K562 (cell line): ENCODE results near the gene POU2F1. TPM values are rescaled to one million over a fixed set of nuclear protein-coding genes. Genes with fewer than 3 reads are reported as not detected.

Experiments
- ATAC-seq: fragments of 200-7000 bp; cut with Tn5 transposase; 3 replicates; pipeline ENCODE4 v1.9.1; 2020; ENCODE audit warnings: moderate library complexity
- BruUV-seq: library from RNA; stranded (reverse); fragments of 400-500 nt; replicated peaks from 2 replicates; lab custom pipeline; 2021; lab: Mats Ljungman, UMichigan
- CTCF ChIA-PET: fragments of 300-600 bp; formaldehyde crosslinking; extraction: SDS; loops from one replicate; lab custom pipeline; 2021; ENCODE audit warnings: low intra/inter-chr PET ratio; lab: Yijun Ruan, JAX
- POLR2A ChIA-PET: fragments of 300-600, 350-650 bp; sonication (Branson Sonifier 250); formaldehyde crosslinking; extraction: SDS; loops from one replicate; lab custom pipeline; 2021; ENCODE audit warnings: antibody characterized with exemption, inconsistent platforms; lab: Yijun Ruan, JAX
- DNase-seq, 4 experiments: peaks; one replicate each; pipeline versions ENCODE4 v3.0.0 to v3.0.0-alpha.2; 2011 to 2018; ENCODE audit warnings: low spot score in 3 of 4, mixed read lengths in 3 of 4; ENCODE audit errors: extremely low read depth in 1 of 4
- FAIRE-seq: peaks from 2 replicates; lab custom pipeline; 2011; peaks lifted over from hg19 to GRCh38; lab: Jason Lieb, UNC
- H2AFZ ChIP-seq: 2 replicates; pipeline ENCODE4 v1.6.0; 2011; ENCODE audit warnings: low read depth, low read length, control low read depth, inconsistent platforms
- H3K27ac ChIP-seq: fragments of 200-600 bp; 3 replicates; pipeline ENCODE4 v1.8.0; 2011; ENCODE audit warnings: low read depth, mild to moderate bottlenecking, control low read depth, inconsistent platforms, low read length, moderate library complexity, mixed read lengths; ENCODE audit errors: extremely low read depth
- H3K27me3 ChIP-seq, 2 experiments: fragments of 300-600 bp in 1 of 2; 2 replicates in 1 of 2; 3 replicates in 1 of 2; pipeline versions ENCODE4 v1.6.0 to v1.8.0; 2011; ENCODE audit warnings: inconsistent platforms in 2 of 2, low read length in 2 of 2, mild to moderate bottlenecking in 1 of 2, mixed read lengths in 1 of 2, moderate library complexity in 1 of 2; ENCODE audit not compliant: control insufficient read depth in 2 of 2, insufficient read depth in 2 of 2
- H3K36me3 ChIP-seq: fragments of 300-600 bp; 3 replicates; pipeline ENCODE4 v1.8.0; 2011; ENCODE audit warnings: mild to moderate bottlenecking, low read length, inconsistent platforms; ENCODE audit not compliant: control insufficient read depth, insufficient read depth
- H3K4me1 ChIP-seq, 2 experiments: fragments of 200-600 bp in 1 of 2; replicated peaks in 1 of 2; 2 replicates in 1 of 2; 3 replicates in 1 of 2; pipeline versions ENCODE4 v1.5.1 to v1.8.0; 2011; ENCODE audit warnings: inconsistent platforms in 2 of 2, low read length in 2 of 2, mild to moderate bottlenecking in 1 of 2, mixed read lengths in 1 of 2, moderate library complexity in 1 of 2; ENCODE audit not compliant: control insufficient read depth in 2 of 2, insufficient read depth in 2 of 2
- H3K4me2 ChIP-seq: 2 replicates; pipeline ENCODE4 v1.6.1; 2011; ENCODE audit warnings: low read length, control low read depth, inconsistent platforms, mixed read lengths; ENCODE audit not compliant: insufficient read depth
- H3K4me3 ChIP-seq: fragments of 200-600 bp; sonication (generic), shearing (Covaris generic); 2 replicates; pipeline ENCODE4 v1.5.1; 2016; ENCODE audit warnings: control low read depth, inconsistent platforms
- H3K79me2 ChIP-seq: fragments of 200-600 bp; 3 replicates; pipeline ENCODE4 v1.8.0; 2011; ENCODE audit warnings: low read length, inconsistent platforms; ENCODE audit not compliant: control insufficient read depth, insufficient read depth
- H3K9ac ChIP-seq, 2 experiments: 2 replicates each; pipeline versions ENCODE4 v1.6.0 to v1.6.1; 2011; ENCODE audit warnings: low read depth in 2 of 2, low read length in 2 of 2, control low read depth in 1 of 2, inconsistent platforms in 1 of 2, mild to moderate bottlenecking in 1 of 2, mixed read lengths in 1 of 2; ENCODE audit not compliant: insufficient read depth in 1 of 2
- H3K9me1 ChIP-seq: one replicate; pipeline ENCODE4 v1.6.0; 2011; ENCODE audit warnings: inconsistent platforms, mild to moderate bottlenecking, low read length, moderate library complexity; ENCODE audit not compliant: control insufficient read depth, insufficient read depth
- H3K9me3 ChIP-seq: replicated peaks from 2 replicates; pipeline ENCODE4 v1.5.1; 2011; ENCODE audit warnings: low read depth, low read length, inconsistent platforms; ENCODE audit not compliant: control insufficient read depth, insufficient read depth
- H4K20me1 ChIP-seq: replicated peaks from 2 replicates; pipeline ENCODE4 v1.6.1; 2011; ENCODE audit warnings: low read length, inconsistent platforms, mixed read lengths; ENCODE audit not compliant: control insufficient read depth, insufficient read depth
- CTCF ChIP-seq, 3 experiments: IDR thresholded peaks in 2 of 3; conservative IDR thresholded peaks in 1 of 3; 2 replicates each; pipeline ENCODE4 v1.5.1; 2011 to 2012; ENCODE audit warnings: low read length in 3 of 3, mild to moderate bottlenecking in 3 of 3, control low read depth in 2 of 3, improper control_type of control experiment in 1 of 3, inconsistent platforms in 1 of 3, low read depth in 1 of 3, mixed read lengths in 1 of 3, moderate library complexity in 1 of 3; ENCODE audit not compliant: insufficient read depth in 2 of 3
- RAD21 ChIP-seq, 2 experiments: fragments of 250-450 bp in 1 of 2; fragments of 450-650 bp in 1 of 2; sonication (Bioruptor Pico) in 1 of 2; formaldehyde crosslinking in 1 of 2; IDR thresholded peaks in 1 of 2; conservative IDR thresholded peaks in 1 of 2; 2 replicates each; pipeline versions ENCODE4 v1.4.0 to v1.8.0; 2020 to 2022; ENCODE audit warnings: mild to moderate bottlenecking in 2 of 2, moderate library complexity in 1 of 2
- WGBS: fragments of 100-300 bp; shearing (Covaris generic); methylation state at CpG from one replicate; pipeline ENCODE4 v1.1.6; 2016; ENCODE audit warnings: low coverage, mixed read lengths; ENCODE audit not compliant: insufficient coverage; ENCODE audit errors: missing lambda C conversion rate; 5-methylcytosine and 5-hydroxymethylcytosine counted together
- in situ Hi-C: fragments of 300-500 bp; cut with MboI; formaldehyde crosslinking; loops from 4 replicates; pipeline ENCODE4 v1.15.0; 2018; ENCODE audit warnings: inconsistent platforms, mixed read lengths
- intact Hi-C: fragments of 100-400 bp; cut with micrococcal nuclease; formaldehyde crosslinking; loops from 2 replicates; pipeline ENCODE4 v1.14.2; 2022
- polyA plus RNA-seq, 8 experiments: library from polyadenylated mRNA; depleted of rRNA in 4 of 8; stranded (reverse) in 5 of 8; unstranded in 3 of 8; fragments of >200 nt; fragmentation: Nextera tagmentation in 2 of 8; fragmentation: Illumina TruSeq in 1 of 8; extraction: Ambion mirVana in 2 of 8; extraction: Trizol in 1 of 8; gene quantifications; 2 replicates each; pipeline versions ENCODE4 v1.2.1 to v1.2.3, GENCODE V29; 2011 to 2014; ENCODE audit warnings: inconsistent platforms in 1 of 8, missing spikeins in 1 of 8
- total RNA-seq, 7 experiments: library from RNA; depleted of rRNA in 6 of 7; stranded (reverse); fragments of >200 nt in 6 of 7; fragmentation: Illumina TruSeq in 2 of 7; extraction: Trizol in 2 of 7; gene quantifications; 2 replicates each; pipeline versions ENCODE4 v1.2.1 to v1.2.3, GENCODE V29; 2011 to 2021; ENCODE audit warnings: low replicate concordance in 1 of 7
- TF ChIP-seq, protein P1 (sequence below): sonication (generic); formaldehyde crosslinking; IDR thresholded peaks from 2 replicates; pipeline ENCODE4 v1.8.0; 2023; ENCODE audit warnings: mild to moderate bottlenecking, missing genetic modification reagents

Gene POU2F1
- total and polyA plus RNA-seq, 9 of the 15 experiments (the other 6 are each of a cell fraction or from before 2014, with no cell fraction given) = 2.6 to 22.3 (median 8.8) TPM

DNA sequence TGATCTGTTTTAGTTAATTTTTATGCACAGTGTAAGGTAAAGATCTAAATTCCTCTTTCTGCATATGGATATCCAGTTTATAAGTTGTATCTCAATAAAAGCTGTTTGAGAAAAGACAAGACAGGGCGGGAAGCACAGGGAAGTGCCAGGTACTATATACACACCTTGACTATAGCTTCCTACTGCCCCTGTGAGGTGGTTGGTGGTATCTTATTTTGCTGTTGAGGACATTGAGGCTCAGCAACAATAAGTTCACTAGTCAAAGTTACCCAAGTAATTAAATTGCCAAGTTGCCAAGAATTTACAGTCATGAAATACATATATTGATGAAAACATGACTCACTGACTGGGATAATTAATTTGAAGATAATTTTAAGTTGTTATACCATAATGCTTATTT, 188.5 kb downstream of the POU2F1 start:
- in situ Hi-C loops (no loop called here), intact Hi-C loops (no loop called here)
- FAIRE-seq (no peak), ATAC-seq (peak; percentile 81), DNase-seq (peak in 1 of 4 experiments; percentile 16)
- no peak overlapping the region for H3K4me3 ChIP-seq
- H3K9me3 ChIP-seq = no peaks in the 10 kb centered on the region
- no peaks in the 10 kb centered on the region for H4K20me1 ChIP-seq
- H3K36me3 ChIP-seq = peaks cover 32% of the 10 kb centered on the region
- no peaks in the 10 kb centered on the region for H3K4me1 ChIP-seq
- H3K27ac ChIP-seq = no peak overlapping the region
- H3K27me3 ChIP-seq = no peaks in the 10 kb centered on the region
- TF ChIP-seq, protein P1, sequence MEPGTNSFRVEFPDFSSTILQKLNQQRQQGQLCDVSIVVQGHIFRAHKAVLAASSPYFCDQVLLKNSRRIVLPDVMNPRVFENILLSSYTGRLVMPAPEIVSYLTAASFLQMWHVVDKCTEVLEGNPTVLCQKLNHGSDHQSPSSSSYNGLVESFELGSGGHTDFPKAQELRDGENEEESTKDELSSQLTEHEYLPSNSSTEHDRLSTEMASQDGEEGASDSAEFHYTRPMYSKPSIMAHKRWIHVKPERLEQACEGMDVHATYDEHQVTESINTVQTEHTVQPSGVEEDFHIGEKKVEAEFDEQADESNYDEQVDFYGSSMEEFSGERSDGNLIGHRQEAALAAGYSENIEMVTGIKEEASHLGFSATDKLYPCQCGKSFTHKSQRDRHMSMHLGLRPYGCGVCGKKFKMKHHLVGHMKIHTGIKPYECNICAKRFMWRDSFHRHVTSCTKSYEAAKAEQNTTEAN = no peak
- TF ChIP-seq RAD21 (CRISPR knock-in tag; conservative IDR thresholded peaks at IDR 0.05 in 1 of 2, IDR thresholded peaks at IDR 0.05 in 1 of 2) (peak; percentile 10 to 57; a peak in 2 of 4 replicates), CTCF (IDR thresholded peaks at IDR 0.05 in 2 of 3, conservative IDR thresholded peaks at IDR 0.05 in 1 of 3; ENCODE audit: insufficient read depth in 2 of 3, low read depth in 1 of 3, low read length in 3 of 3) (peak in 2 of 3 experiments; percentile 32 to 38; a peak in 1 of 6 replicates)
- BruUV-seq = no TSS peak
- H3K9ac ChIP-seq = no peak overlapping the region
- H2AFZ ChIP-seq = no peak overlapping the region
- CTCF ChIA-PET = interaction anchor here (0.6 to 1.4 kb wide), 2 partner anchors 8 to 146 kb away, joined by 3 to 6 read pairs; no protein-coding TSS in a partner anchor
- no peaks in the 10 kb centered on the region for H3K79me2 ChIP-seq
- no peak overlapping the region for H3K4me2 ChIP-seq
- H3K9me1 ChIP-seq = no peaks in the 10 kb centered on the region
- 54% methylated on average over 1 of the region's 1 CpG for WGBS
- POLR2A ChIA-PET = interaction anchor here (0.7 to 1.6 kb wide), 4 partner anchors 16 to 144 kb away, joined by 3 to 5 read pairs (median 4); partner anchors contain the start of gene CREG1
